IMR-90 (cell line): ENCODE results near the gene ASTN2. TPM values are rescaled to one million over a fixed set of nuclear protein-coding genes. Genes with fewer than 3 reads are reported as not detected.

ENCODE experiments used
- ATAC-seq: fragments of 200-7000 bp; cut with Tn5 transposase; 2 replicates; pipeline ENCODE4 v1.9.1; 2020; ENCODE audit warnings: low read depth, mild to moderate bottlenecking, moderate library complexity
- BruUV-seq: library from RNA; stranded (reverse); fragments of 400-500 nt; replicated peaks from 2 replicates; lab custom pipeline; 2021; lab: Mats Ljungman, UMichigan
- CTCF ChIA-PET: fragments of 300-600 bp; formaldehyde crosslinking; extraction: SDS; loops from one replicate; lab custom pipeline; 2021; ENCODE audit warnings: antibody characterized with exemption; lab: Yijun Ruan, JAX
- POLR2A ChIA-PET: fragments of 300-600 bp; sonication (Branson Sonifier 250); formaldehyde crosslinking; loops from one replicate; lab custom pipeline; 2022; ENCODE audit warnings: antibody characterized with exemption; ENCODE audit not compliant: unreplicated experiment; lab: Charles Lee
- DNase-seq: peaks from one replicate; pipeline ENCODE4 v3.0.0; 2013
- H2AFZ ChIP-seq: replicated peaks from 2 replicates; pipeline ENCODE3; 2013; ENCODE audit warnings: low read length, mild to moderate bottlenecking; ENCODE audit not compliant: poor library complexity
- H2AK5ac ChIP-seq: 2 replicates; pipeline ENCODE4 v1.6.1; 2013; ENCODE audit warnings: low read depth, low read length, inconsistent platforms
- H2AK9ac ChIP-seq: replicated peaks from 2 replicates; pipeline ENCODE3; 2013; ENCODE audit warnings: mild to moderate bottlenecking, low read depth, low read length, moderate library complexity; ENCODE audit not compliant: poor library complexity
- H2BK120ac ChIP-seq: 2 replicates; pipeline ENCODE4 v1.6.1; 2013; ENCODE audit warnings: low read depth, low read length, inconsistent platforms
- H2BK15ac ChIP-seq: 3 replicates; pipeline ENCODE4 v1.6.1; 2013; ENCODE audit warnings: low read depth, low read length, inconsistent platforms
- H2BK20ac ChIP-seq: 2 replicates; pipeline ENCODE4 v1.6.1; 2013; ENCODE audit warnings: low read depth, mild to moderate bottlenecking, inconsistent platforms, low read length, moderate library complexity
- H2BK5ac ChIP-seq: 2 replicates; pipeline ENCODE4 v1.6.1; 2013; ENCODE audit warnings: mild to moderate bottlenecking, low read depth, low read length, inconsistent platforms; ENCODE audit not compliant: poor library complexity, severe bottlenecking
- H3K14ac ChIP-seq: replicated peaks from 2 replicates; pipeline ENCODE4 v1.6.1; 2013; ENCODE audit warnings: low read depth, low read length, inconsistent platforms
- H3K18ac ChIP-seq: 2 replicates; pipeline ENCODE4 v1.6.1; 2013; ENCODE audit warnings: low read depth, low read length, control low read depth
- H3K23ac ChIP-seq: 2 replicates; pipeline ENCODE4 v1.6.1; 2013; ENCODE audit warnings: low read depth, low read length, inconsistent platforms
- H3K27ac ChIP-seq: 2 replicates; pipeline ENCODE4 v1.5.1; 2013; ENCODE audit warnings: mild to moderate bottlenecking, control low read depth, low read length; ENCODE audit not compliant: insufficient read depth
- H3K27me3 ChIP-seq: 2 replicates; pipeline ENCODE4 v1.6.1; 2013; ENCODE audit warnings: low read length; ENCODE audit not compliant: control insufficient read depth, insufficient read depth
- H3K36me3 ChIP-seq: 2 replicates; pipeline ENCODE4 v1.6.1; 2013; ENCODE audit warnings: low read length, mixed read lengths; ENCODE audit not compliant: control insufficient read depth, insufficient read depth
- H3K4ac ChIP-seq: 2 replicates; pipeline ENCODE4 v1.6.1; 2013; ENCODE audit warnings: low read depth, low read length, inconsistent platforms
- H3K4me1 ChIP-seq: 2 replicates; pipeline ENCODE4 v1.6.1; 2013; ENCODE audit warnings: low read length, mixed read lengths; ENCODE audit not compliant: control insufficient read depth, insufficient read depth
- H3K4me2 ChIP-seq: 2 replicates; pipeline ENCODE4 v1.6.1; 2013; ENCODE audit warnings: low read depth, mild to moderate bottlenecking, control low read depth, low read length, moderate library complexity
- H3K4me3 ChIP-seq: 2 replicates; pipeline ENCODE4 v1.5.1; 2013; ENCODE audit warnings: low read depth, mild to moderate bottlenecking, control low read depth, low read length, moderate library complexity; ENCODE audit not compliant: insufficient read depth
- H3K56ac ChIP-seq: 2 replicates; pipeline ENCODE4 v1.6.1; 2013; ENCODE audit warnings: low read length, inconsistent platforms; ENCODE audit not compliant: insufficient read depth; ENCODE audit errors: extremely low read depth
- H3K79me1 ChIP-seq, 2 experiments: 2 replicates each; pipeline ENCODE4 v1.6.1; 2013; ENCODE audit warnings: low read length in 2 of 2, inconsistent platforms in 1 of 2, low read depth in 1 of 2
- H3K9ac ChIP-seq: 2 replicates; pipeline ENCODE4 v1.6.1; 2013; ENCODE audit warnings: low read depth, low read length, control low read depth
- H3K9me1 ChIP-seq: 2 replicates; pipeline ENCODE4 v1.6.1; 2013; ENCODE audit warnings: low read length, inconsistent platforms; ENCODE audit not compliant: insufficient read depth
- H3K9me3 ChIP-seq: 2 replicates; pipeline ENCODE4 v1.6.1; 2013; ENCODE audit warnings: low read length; ENCODE audit not compliant: control insufficient read depth, insufficient read depth
- H4K20me1 ChIP-seq: 2 replicates; pipeline ENCODE4 v1.6.1; 2013; ENCODE audit warnings: low read length, inconsistent platforms; ENCODE audit not compliant: insufficient read depth
- H4K5ac ChIP-seq: 2 replicates; pipeline ENCODE4 v1.6.1; 2013; ENCODE audit warnings: mild to moderate bottlenecking, low read depth, low read length, control low read depth
- H4K8ac ChIP-seq, 2 experiments: 2 replicates each; pipeline ENCODE4 v1.6.1; 2013; ENCODE audit warnings: low read depth in 2 of 2, low read length in 2 of 2, control low read depth in 1 of 2, inconsistent platforms in 1 of 2
- H4K91ac ChIP-seq: 2 replicates; pipeline ENCODE4 v1.6.1; 2013; ENCODE audit warnings: low read depth, low read length, inconsistent platforms; ENCODE audit not compliant: insufficient read depth
- MXI1 ChIP-seq: IDR thresholded peaks from 2 replicates; pipeline ENCODE4 v1.6.1; 2012; ENCODE audit warnings: low read depth, mild to moderate bottlenecking, low read length, moderate library complexity, borderline replicate concordance
- RCOR1 ChIP-seq: IDR thresholded peaks from 2 replicates; pipeline ENCODE4 v1.6.1; 2012; ENCODE audit warnings: mild to moderate bottlenecking, low read length, improper control_type of control experiment; ENCODE audit not compliant: insufficient replicate concordance
- RFX5 ChIP-seq: IDR thresholded peaks from 2 replicates; pipeline ENCODE4 v1.8.0; 2012; ENCODE audit warnings: low read depth, mild to moderate bottlenecking, low read length, moderate library complexity
- dilution Hi-C: fragments of 300-500 bp; cut with HindIII; formaldehyde crosslinking; loops from one replicate; pipeline ENCODE4 v1.14.3; 2018; ENCODE audit warnings: low sequenced_read_pairs; ENCODE audit not compliant: unreplicated experiment
- in situ Hi-C: fragments of 300-500 bp; cut with MboI; formaldehyde crosslinking; loops from 3 replicates; pipeline ENCODE4 v1.14.3; 2019; ENCODE audit warnings: low sequenced_read_pairs, inconsistent platforms, mixed read lengths
- intact Hi-C: fragments of 100-400 bp; cut with micrococcal nuclease; formaldehyde crosslinking; loops from 2 replicates; pipeline ENCODE4 v1.10.0; 2022
- polyA plus RNA-seq, 3 experiments: library from polyadenylated mRNA; depleted of rRNA; stranded (reverse); fragments of >200 nt; gene quantifications; 2 replicates each; pipeline ENCODE4 v1.2.3, GENCODE V29; 2012; ENCODE audit warnings: low replicate concordance in 1 of 3
- total RNA-seq: library from RNA; depleted of rRNA; stranded (reverse); fragments of >200 nt; gene quantifications from 2 replicates; pipeline ENCODE4 v1.2.3, GENCODE V29; 2012
- TF ChIP-seq, protein P1 (sequence below): fragments of 150-350 bp; IDR thresholded peaks from 2 replicates; pipeline ENCODE4 v1.6.1; 2017; ENCODE audit warnings: mild to moderate bottlenecking, antibody characterized with exemption, low read length, low read depth
- TF ChIP-seq, protein P2 (sequence below): fragments of 150-350 bp; IDR thresholded peaks from 2 replicates; pipeline ENCODE4 v1.6.1; 2016; ENCODE audit warnings: low read depth, mild to moderate bottlenecking, low read length, moderate library complexity, borderline replicate concordance

Gene ASTN2
- total and polyA plus RNA-seq, 2 of the 4 experiments (the other 2 are of a cell fraction) = 3.8 to 6.8 TPM

DNA sequence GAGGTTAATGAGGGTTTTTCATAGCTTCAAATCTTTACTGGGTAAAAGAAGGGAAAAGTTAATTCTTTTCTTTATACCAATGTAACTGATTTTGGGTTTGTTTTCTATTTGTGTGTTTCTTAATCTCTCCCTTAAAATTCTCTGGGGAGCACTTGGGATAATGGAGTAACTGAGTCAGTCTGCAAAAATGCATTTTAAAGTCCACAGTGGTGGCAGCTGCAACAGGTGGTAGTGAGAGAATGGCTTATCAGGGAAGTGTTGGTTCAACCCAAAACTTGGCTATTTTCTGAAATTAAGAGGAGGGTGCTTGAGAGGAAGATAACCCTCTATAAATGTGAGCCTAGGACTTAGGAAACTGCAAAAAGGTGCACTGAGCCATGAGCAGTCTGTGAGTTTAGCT lies 39.9 kb upstream of the ASTN2 start:
- H3K9me3 ChIP-seq = 0 out of 2 replicates have a peak, but pooled peaks cover 2% of the 10 kb centered on the region

More for the DNA sequence above, 39.9 kb upstream of the ASTN2 start:
- Histone ChIP-seq H4K20me1 (no peaks in the 10 kb centered on the region), H2BK120ac (no peak overlapping the region), H3K23ac (no peak overlapping the region), H3K9ac (no peak overlapping the region), H3K4me1 (no peaks in the 10 kb centered on the region), H3K4me3 (no peak overlapping the region), H3K18ac (no peak overlapping the region), H2AK5ac (no peak overlapping the region), H2AK9ac (no peak overlapping the region), H3K27me3 (no peaks in the 10 kb centered on the region), H4K91ac (no peak overlapping the region), H2AFZ (no peak overlapping the region), H2BK15ac (no peak overlapping the region), H4K8ac (no peak overlapping the region), H3K27ac (no peak overlapping the region), H4K5ac (no peak overlapping the region), H3K56ac (no peak overlapping the region), H2BK20ac (no peak overlapping the region), H3K4ac (no peak overlapping the region), H3K14ac (no peak overlapping the region), H3K79me1 (no peaks in the 10 kb centered on the region), H3K36me3 (no peaks in the 10 kb centered on the region), H3K4me2 (no peak overlapping the region), H3K9me1 (no peaks in the 10 kb centered on the region), H2BK5ac (no peak overlapping the region)
- ChIA-PET CTCF (no interaction called here), POLR2A (no interaction called here)
- no peak for ATAC-seq
- BruUV-seq = no TSS peak
- DNase-seq = no peak
- in situ Hi-C loops = no loop called here
- TF ChIP-seq MXI1 = no peak
- TF ChIP-seq, protein P1, sequence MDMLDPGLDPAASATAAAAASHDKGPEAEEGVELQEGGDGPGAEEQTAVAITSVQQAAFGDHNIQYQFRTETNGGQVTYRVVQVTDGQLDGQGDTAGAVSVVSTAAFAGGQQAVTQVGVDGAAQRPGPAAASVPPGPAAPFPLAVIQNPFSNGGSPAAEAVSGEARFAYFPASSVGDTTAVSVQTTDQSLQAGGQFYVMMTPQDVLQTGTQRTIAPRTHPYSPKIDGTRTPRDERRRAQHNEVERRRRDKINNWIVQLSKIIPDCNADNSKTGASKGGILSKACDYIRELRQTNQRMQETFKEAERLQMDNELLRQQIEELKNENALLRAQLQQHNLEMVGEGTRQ = no peak
- TF ChIP-seq, protein P2, sequence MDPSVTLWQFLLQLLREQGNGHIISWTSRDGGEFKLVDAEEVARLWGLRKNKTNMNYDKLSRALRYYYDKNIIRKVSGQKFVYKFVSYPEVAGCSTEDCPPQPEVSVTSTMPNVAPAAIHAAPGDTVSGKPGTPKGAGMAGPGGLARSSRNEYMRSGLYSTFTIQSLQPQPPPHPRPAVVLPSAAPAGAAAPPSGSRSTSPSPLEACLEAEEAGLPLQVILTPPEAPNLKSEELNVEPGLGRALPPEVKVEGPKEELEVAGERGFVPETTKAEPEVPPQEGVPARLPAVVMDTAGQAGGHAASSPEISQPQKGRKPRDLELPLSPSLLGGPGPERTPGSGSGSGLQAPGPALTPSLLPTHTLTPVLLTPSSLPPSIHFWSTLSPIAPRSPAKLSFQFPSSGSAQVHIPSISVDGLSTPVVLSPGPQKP = no peak
- TF ChIP-seq RFX5 = no peak
- no peak for TF ChIP-seq RCOR1
- dilution Hi-C loops = no loop called here
- intact Hi-C loops = no loop called here
